Gastroesophageal sphincter (tissue), 4 donors: Measurements from ENCODE around the gene TMEM135. TPM values are rescaled to one million over a fixed set of nuclear protein-coding genes. Genes with fewer than 3 reads are reported as not detected.

Experiments used
- ATAC-seq: fragments of 150-250 bp; one replicate; pipeline ENCODE4 v1.9.1; 2016; ENCODE audit warnings: mild to moderate bottlenecking, moderate library complexity
- H3K27ac ChIP-seq, 4 donors: fragments of 200-600 bp; sonication (generic) in 3 of 4; 1 replicate in 3 of 4; 2 replicates in 1 of 4; pipeline ENCODE4 v1.5.1; 2016 to 2019
- H3K27me3 ChIP-seq: fragments of 200-600 bp; sonication (generic); one replicate; pipeline ENCODE4 v1.5.1; 2019
- H3K36me3 ChIP-seq, 2 donors: fragments of 200-600 bp; sonication (generic); one replicate each; pipeline ENCODE4 v1.5.1; 2019; ENCODE audit warnings: control low read depth in 1 of 2
- H3K4me1 ChIP-seq, 3 donors: fragments of 200-600 bp; sonication (generic); 1 replicate in 2 of 3; 2 replicates in 1 of 3; pipeline ENCODE4 v1.5.1; 2016 to 2019; ENCODE audit warnings: control low read depth in 2 of 3
- H3K4me3 ChIP-seq, 2 donors: fragments of 200-600 bp; sonication (generic); one replicate each; pipeline ENCODE4 v1.5.1; 2019; ENCODE audit warnings: mild to moderate bottlenecking in 1 of 2, moderate library complexity in 1 of 2
- H3K9me3 ChIP-seq, 3 donors: fragments of 200-600 bp; sonication (generic); one replicate each; pipeline ENCODE4 v1.5.1; 2017 to 2019; ENCODE audit warnings: control low read depth in 2 of 3
- CTCF ChIP-seq, 4 experiments: fragments of 200-600 bp in 2 of 4; fragments of 450-650 bp in 2 of 4; sonication (generic) in 1 of 4; IDR thresholded peaks; one replicate each; pipeline ENCODE4 v1.5.1; 2017 to 2019; ENCODE audit warnings: antibody characterized with exemption in 4 of 4, mild to moderate bottlenecking in 2 of 4, moderate library complexity in 2 of 4
- EP300 ChIP-seq: sonication (generic); formaldehyde crosslinking; IDR thresholded peaks from one replicate; pipeline ENCODE4 v1.6.1; 2017; ENCODE audit warnings: antibody characterized with exemption, mild to moderate bottlenecking
- POLR2A ChIP-seq, 2 donors: fragments of 450-650 bp; IDR thresholded peaks; one replicate each; pipeline ENCODE4 v1.6.1; 2017; ENCODE audit warnings: antibody characterized with exemption in 2 of 2, mild to moderate bottlenecking in 2 of 2, moderate library complexity in 1 of 2
- POLR2AphosphoS5 ChIP-seq: sonication (generic); formaldehyde crosslinking; IDR thresholded peaks from one replicate; pipeline ENCODE4 v1.6.1; 2017; ENCODE audit warnings: antibody characterized with exemption
- WGBS, 2 donors: methylation state at CpG; one replicate each; pipeline ENCODE4 v1.1.5; 2018; ENCODE audit warnings: low coverage in 1 of 2; 5-methylcytosine and 5-hydroxymethylcytosine counted together
- total RNA-seq, 4 donors: library from RNA; depleted of rRNA; stranded (reverse); fragments of >200 nt; gene quantifications; one replicate each; pipeline ENCODE4 v1.1.0, GENCODE V29; 2016

The TMEM135 gene
- total RNA-seq, 4 donors from 2014 or later: 9.6 to 25.7 (median 17.0) TPM

DNA sequence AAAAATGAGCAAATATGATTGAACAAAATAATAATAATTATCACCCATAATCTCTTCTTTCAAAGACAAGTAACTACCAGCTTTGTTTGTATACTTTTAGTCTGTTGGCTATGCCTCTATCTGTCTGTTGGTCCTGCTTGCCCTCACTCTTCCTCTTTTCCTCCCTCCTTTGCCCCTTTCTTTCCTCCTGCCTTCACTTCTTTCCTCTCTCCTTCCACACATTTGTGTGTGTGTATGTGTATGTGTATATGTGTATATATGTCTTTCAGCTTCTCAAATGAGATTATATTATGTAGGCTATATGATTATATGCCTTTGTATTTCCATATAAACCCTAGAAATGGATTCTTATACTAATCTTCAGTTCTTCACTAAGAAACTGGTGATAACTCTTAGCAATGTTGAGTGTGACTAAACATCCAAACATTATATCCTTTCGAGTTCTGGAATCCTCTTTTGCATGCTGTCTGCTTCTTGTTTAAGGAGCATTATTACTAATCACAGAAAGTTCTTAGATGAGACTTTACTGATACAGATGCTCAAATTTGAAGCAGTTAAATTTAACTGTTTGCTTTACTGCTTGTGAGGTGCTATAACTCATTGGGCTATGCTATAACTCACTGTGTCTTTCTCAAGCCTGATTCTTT lies 219.1 kb downstream of the TMEM135 start:
- peaks cover 0 to 11% (median 0%) of the 10 kb centered on the region in 3 donors for H3K4me1 ChIP-seq
- TF ChIP-seq EP300 (no peak), CTCF (IDR thresholded peaks at IDR 0.05) (no peak), POLR2AphosphoS5 (no peak), POLR2A (IDR thresholded peaks at IDR 0.05) (no peak)
- no peak for ATAC-seq
- 91% methylated on average over 1 of the region's 1 CpG; no CpG with 5 or more reads in 1 of the 2 donors for WGBS, 2 donors
- no peak overlapping the region for H3K27ac ChIP-seq
- no peak overlapping the region for H3K4me3 ChIP-seq
- H3K36me3 ChIP-seq: no peaks in the 10 kb centered on the region
- H3K27me3 ChIP-seq: no peaks in the 10 kb centered on the region
- H3K9me3 ChIP-seq: no peaks in the 10 kb centered on the region

DNA sequence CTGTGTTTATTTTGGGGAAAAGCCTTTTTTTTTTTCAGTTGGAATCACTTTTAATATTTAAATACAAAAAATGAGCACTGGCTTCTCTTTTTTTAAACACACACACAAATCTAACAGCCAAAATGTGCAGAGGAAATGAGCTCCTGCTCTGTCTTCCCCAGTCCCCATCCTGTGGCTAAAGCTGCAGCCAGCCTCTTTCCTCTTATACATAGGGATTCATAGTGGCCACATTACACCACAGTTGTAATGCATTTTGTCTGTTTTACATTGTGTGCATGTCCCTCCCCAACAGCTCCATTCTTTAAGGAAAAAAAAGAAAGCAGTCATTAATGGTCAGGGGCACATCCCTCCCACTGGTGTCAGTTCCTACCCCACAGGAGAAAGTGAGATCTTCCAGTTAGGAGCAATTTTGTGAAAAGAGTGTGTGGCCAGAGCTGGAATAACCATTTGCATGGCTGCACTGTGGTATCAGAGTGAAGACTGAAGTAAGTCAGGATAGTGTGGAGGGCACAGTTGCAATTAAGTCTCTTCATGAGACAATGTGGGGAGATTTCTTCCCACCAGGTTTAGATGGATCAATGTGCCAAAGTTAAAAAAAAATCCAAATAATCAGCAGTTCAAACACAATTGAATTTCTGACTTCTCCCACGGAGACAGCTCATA lies 220.6 kb downstream of the TMEM135 start:
- Histone ChIP-seq H3K9me3 (no peaks in the 10 kb centered on the region), H3K4me1 (peaks cover 0 to 13% (median 0%) of the 10 kb centered on the region in 3 donors), H3K4me3 (no peak overlapping the region), H3K27ac (no peak overlapping the region), H3K27me3 (no peaks in the 10 kb centered on the region), H3K36me3 (no peaks in the 10 kb centered on the region)
- no peak for TF ChIP-seq EP300
- TF ChIP-seq CTCF (IDR thresholded peaks at IDR 0.05): no peak
- TF ChIP-seq POLR2A (IDR thresholded peaks at IDR 0.05): no peak
- no peak for TF ChIP-seq POLR2AphosphoS5
- no peak for ATAC-seq
- WGBS, 2 donors: 69 to 80% methylated on average over 1 of the region's 1 CpG

GRCh38 chr11:87259736-87260135 lies 222.0 kb downstream of the TMEM135 start:
- WGBS, 2 donors: 47 to 77% methylated on average over 1 of the region's 1 CpG
- H3K4me3 ChIP-seq: no peak overlapping the region
- no peaks in the 10 kb centered on the region for H3K9me3 ChIP-seq
- no peak overlapping the region for H3K27ac ChIP-seq
- ATAC-seq: no peak
- H3K27me3 ChIP-seq: no peaks in the 10 kb centered on the region
- H3K4me1 ChIP-seq: peaks cover 0 to 12% (median 0%) of the 10 kb centered on the region in 3 donors
- TF ChIP-seq CTCF (IDR thresholded peaks at IDR 0.05): no peak
- TF ChIP-seq POLR2A (IDR thresholded peaks at IDR 0.05): no peak
- no peak for TF ChIP-seq POLR2AphosphoS5
- no peak for TF ChIP-seq EP300
- H3K36me3 ChIP-seq: no peaks in the 10 kb centered on the region

GRCh38 chr11:87260811-87261210 lies 223.1 kb downstream of the TMEM135 start:
- TF ChIP-seq POLR2A (IDR thresholded peaks at IDR 0.05): no peak
- TF ChIP-seq POLR2AphosphoS5: no peak
- no peak for TF ChIP-seq CTCF (IDR thresholded peaks at IDR 0.05)
- TF ChIP-seq EP300: no peak

More at GRCh38 chr11:87260811-87261210, 223.1 kb downstream of the TMEM135 start:
- Histone ChIP-seq H3K27me3 (no peaks in the 10 kb centered on the region), H3K4me1 (peaks cover 0 to 15% (median 0%) of the 10 kb centered on the region in 3 donors), H3K27ac (no peak overlapping the region), H3K9me3 (no peaks in the 10 kb centered on the region), H3K4me3 (no peak overlapping the region), H3K36me3 (no peaks in the 10 kb centered on the region)
- 44 to 46% methylated on average over 3 of the region's 3 CpGs for WGBS, 2 donors
- no peak for ATAC-seq
